Frontal cortex (tissue), 1 donor: ENCODE measurements around the gene USP9Y. TPM values are rescaled to one million over a fixed set of nuclear protein-coding genes. Genes with fewer than 3 reads are reported as not detected.

Experiments used
- total RNA-seq: library from RNA; depleted of rRNA; stranded (reverse); fragments of >200 nt; gene quantifications from one replicate; pipeline ENCODE4 v1.2.3, GENCODE V29; 2014

The USP9Y gene
- total RNA-seq, 1 donor from 2014 or later: 70.1 TPM

Other genes with a start within 250 kb of the USP9Y start
- gene DDX3Y, start 203.6 kb downstream of the USP9Y start, total RNA-seq: 65.6 TPM